HepG2 (cell line): ENCODE results near the gene XXYLT1. TPM values are rescaled to one million over a fixed set of nuclear protein-coding genes. Genes with fewer than 3 reads are reported as not detected.

ENCODE experiments used
- CEBPG ChIP-seq: IDR thresholded peaks from 2 replicates; pipeline ENCODE4 v1.6.1; 2016
- DPF2 ChIP-seq: sonication (generic); formaldehyde crosslinking; IDR thresholded peaks from 2 replicates; pipeline ENCODE4 v1.4.0; 2020; ENCODE audit warnings: mild to moderate bottlenecking, low read depth, missing genetic modification reagents, borderline replicate concordance
- ZNF629 ChIP-seq: sonication (generic); formaldehyde crosslinking; conservative IDR thresholded peaks from 2 replicates; pipeline ENCODE4 v1.5.0; 2020; ENCODE audit warnings: missing genetic modification reagents
- polyA plus RNA-seq, 8 experiments: library from polyadenylated mRNA; depleted of rRNA in 3 of 8; stranded (reverse) in 7 of 8; unstranded in 1 of 8; fragments of >200 nt; fragmentation: Illumina TruSeq in 4 of 8; extraction: Trizol in 4 of 8; gene quantifications; 2 replicates each; pipeline versions ENCODE4 v1.2.1 to v1.2.3, GENCODE V29; 2011 to 2016; ENCODE audit warnings: low read depth in 4 of 8, missing spikeins in 1 of 8, mixed read lengths in 1 of 8; ENCODE audit not compliant: insufficient read depth in 1 of 8
- total RNA-seq, 5 experiments: library from RNA; depleted of rRNA; stranded (reverse); fragments of >200 nt; fragmentation: Illumina TruSeq; extraction: Trizol; gene quantifications; 2 replicates each; pipeline ENCODE4 v1.2.3, GENCODE V29; 2016; ENCODE audit warnings: low read depth in 1 of 5
- TF ChIP-seq, protein P1 (sequence below): sonication (generic); formaldehyde crosslinking; IDR thresholded peaks from 2 replicates; pipeline ENCODE4 v1.5.0; 2020; ENCODE audit warnings: mild to moderate bottlenecking, missing genetic modification reagents, borderline replicate concordance
- TF ChIP-seq, protein P2 (sequence below): IDR thresholded peaks from 2 replicates; pipeline ENCODE4 v1.6.1; 2016; ENCODE audit warnings: low read depth, missing genetic modification reagents, missing compliant biosample characterization

The XXYLT1 gene
- total and polyA plus RNA-seq, 2 of the 13 experiments (the other 11 are each of a cell fraction or from before 2014, with no cell fraction given): 17.7 to 19.0 TPM

- TF ChIP-seq CEBPG (CRISPR knock-in tag): peak; percentile 84
- TF ChIP-seq, protein P1, sequence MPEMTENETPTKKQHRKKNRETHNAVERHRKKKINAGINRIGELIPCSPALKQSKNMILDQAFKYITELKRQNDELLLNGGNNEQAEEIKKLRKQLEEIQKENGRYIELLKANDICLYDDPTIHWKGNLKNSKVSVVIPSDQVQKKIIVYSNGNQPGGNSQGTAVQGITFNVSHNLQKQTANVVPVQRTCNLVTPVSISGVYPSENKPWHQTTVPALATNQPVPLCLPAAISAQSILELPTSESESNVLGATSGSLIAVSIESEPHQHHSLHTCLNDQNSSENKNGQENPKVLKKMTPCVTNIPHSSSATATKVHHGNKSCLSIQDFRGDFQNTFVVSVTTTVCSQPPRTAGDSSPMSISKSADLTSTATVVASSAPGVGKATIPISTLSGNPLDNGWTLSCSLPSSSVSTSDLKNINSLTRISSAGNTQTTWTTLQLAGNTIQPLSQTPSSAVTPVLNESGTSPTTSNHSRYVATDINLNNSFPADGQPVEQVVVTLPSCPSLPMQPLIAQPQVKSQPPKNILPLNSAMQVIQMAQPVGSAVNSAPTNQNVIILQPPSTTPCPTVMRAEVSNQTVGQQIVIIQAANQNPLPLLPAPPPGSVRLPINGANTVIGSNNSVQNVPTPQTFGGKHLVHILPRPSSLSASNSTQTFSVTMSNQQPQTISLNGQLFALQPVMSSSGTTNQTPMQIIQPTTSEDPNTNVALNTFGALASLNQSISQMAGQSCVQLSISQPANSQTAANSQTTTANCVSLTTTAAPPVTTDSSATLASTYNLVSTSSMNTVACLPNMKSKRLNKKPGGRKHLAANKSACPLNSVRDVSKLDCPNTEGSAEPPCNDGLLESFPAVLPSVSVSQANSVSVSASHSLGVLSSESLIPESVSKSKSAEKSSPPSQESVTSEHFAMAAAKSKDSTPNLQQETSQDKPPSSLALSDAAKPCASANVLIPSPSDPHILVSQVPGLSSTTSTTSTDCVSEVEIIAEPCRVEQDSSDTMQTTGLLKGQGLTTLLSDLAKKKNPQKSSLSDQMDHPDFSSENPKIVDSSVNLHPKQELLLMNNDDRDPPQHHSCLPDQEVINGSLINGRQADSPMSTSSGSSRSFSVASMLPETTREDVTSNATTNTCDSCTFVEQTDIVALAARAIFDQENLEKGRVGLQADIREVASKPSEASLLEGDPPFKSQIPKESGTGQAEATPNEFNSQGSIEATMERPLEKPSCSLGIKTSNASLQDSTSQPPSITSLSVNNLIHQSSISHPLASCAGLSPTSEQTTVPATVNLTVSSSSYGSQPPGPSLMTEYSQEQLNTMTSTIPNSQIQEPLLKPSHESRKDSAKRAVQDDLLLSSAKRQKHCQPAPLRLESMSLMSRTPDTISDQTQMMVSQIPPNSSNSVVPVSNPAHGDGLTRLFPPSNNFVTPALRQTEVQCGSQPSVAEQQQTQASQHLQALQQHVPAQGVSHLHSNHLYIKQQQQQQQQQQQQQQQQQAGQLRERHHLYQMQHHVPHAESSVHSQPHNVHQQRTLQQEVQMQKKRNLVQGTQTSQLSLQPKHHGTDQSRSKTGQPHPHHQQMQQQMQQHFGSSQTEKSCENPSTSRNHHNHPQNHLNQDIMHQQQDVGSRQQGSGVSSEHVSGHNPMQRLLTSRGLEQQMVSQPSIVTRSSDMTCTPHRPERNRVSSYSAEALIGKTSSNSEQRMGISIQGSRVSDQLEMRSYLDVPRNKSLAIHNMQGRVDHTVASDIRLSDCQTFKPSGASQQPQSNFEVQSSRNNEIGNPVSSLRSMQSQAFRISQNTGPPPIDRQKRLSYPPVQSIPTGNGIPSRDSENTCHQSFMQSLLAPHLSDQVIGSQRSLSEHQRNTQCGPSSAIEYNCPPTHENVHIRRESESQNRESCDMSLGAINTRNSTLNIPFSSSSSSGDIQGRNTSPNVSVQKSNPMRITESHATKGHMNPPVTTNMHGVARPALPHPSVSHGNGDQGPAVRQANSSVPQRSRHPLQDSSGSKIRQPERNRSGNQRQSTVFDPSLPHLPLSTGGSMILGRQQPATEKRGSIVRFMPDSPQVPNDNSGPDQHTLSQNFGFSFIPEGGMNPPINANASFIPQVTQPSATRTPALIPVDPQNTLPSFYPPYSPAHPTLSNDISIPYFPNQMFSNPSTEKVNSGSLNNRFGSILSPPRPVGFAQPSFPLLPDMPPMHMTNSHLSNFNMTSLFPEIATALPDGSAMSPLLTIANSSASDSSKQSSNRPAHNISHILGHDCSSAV (CRISPR knock-in tag): no peak
- TF ChIP-seq, protein P2, sequence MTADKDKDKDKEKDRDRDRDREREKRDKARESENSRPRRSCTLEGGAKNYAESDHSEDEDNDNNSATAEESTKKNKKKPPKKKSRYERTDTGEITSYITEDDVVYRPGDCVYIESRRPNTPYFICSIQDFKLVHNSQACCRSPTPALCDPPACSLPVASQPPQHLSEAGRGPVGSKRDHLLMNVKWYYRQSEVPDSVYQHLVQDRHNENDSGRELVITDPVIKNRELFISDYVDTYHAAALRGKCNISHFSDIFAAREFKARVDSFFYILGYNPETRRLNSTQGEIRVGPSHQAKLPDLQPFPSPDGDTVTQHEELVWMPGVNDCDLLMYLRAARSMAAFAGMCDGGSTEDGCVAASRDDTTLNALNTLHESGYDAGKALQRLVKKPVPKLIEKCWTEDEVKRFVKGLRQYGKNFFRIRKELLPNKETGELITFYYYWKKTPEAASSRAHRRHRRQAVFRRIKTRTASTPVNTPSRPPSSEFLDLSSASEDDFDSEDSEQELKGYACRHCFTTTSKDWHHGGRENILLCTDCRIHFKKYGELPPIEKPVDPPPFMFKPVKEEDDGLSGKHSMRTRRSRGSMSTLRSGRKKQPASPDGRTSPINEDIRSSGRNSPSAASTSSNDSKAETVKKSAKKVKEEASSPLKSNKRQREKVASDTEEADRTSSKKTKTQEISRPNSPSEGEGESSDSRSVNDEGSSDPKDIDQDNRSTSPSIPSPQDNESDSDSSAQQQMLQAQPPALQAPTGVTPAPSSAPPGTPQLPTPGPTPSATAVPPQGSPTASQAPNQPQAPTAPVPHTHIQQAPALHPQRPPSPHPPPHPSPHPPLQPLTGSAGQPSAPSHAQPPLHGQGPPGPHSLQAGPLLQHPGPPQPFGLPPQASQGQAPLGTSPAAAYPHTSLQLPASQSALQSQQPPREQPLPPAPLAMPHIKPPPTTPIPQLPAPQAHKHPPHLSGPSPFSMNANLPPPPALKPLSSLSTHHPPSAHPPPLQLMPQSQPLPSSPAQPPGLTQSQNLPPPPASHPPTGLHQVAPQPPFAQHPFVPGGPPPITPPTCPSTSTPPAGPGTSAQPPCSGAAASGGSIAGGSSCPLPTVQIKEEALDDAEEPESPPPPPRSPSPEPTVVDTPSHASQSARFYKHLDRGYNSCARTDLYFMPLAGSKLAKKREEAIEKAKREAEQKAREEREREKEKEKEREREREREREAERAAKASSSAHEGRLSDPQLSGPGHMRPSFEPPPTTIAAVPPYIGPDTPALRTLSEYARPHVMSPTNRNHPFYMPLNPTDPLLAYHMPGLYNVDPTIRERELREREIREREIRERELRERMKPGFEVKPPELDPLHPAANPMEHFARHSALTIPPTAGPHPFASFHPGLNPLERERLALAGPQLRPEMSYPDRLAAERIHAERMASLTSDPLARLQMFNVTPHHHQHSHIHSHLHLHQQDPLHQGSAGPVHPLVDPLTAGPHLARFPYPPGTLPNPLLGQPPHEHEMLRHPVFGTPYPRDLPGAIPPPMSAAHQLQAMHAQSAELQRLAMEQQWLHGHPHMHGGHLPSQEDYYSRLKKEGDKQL: peak; percentile 91; the same call in 1 of the 2 replicates
- peak; percentile 55; the same call in 1 of the 2 replicates for TF ChIP-seq ZNF629
- TF ChIP-seq DPF2 (CRISPR knock-in tag): 0 out of 2 replicates have a peak, but pooled peaks have one; percentile 47
These were observed 110.6 kb downstream of the XXYLT1 start (continued) for GRCh38 chr3:195160257-195160898.
